ENCODE data around the gene LDLRAD4.

Gene LDLRAD4

GRCh38 chr18:13379062-13379865 lies 160.7 kb downstream of the LDLRAD4 start:
- no peak overlapping the region for H3K4me3 ChIP-seq (replicated peaks in 1 of 2; ENCODE audit: low read depth in 2 of 2, low read length in 2 of 2)
- TF ChIP-seq CTCF (IDR thresholded peaks at IDR 0.05; ENCODE audit: low read depth, low read length), result no peak
- no peak for DNase-seq (ENCODE audit: low read depth in 2 of 2)

GRCh38 chr18:13379930-13380690 lies 161.6 kb downstream of the LDLRAD4 start:
- no peak for TF ChIP-seq CTCF (IDR thresholded peaks at IDR 0.05; ENCODE audit: low read depth, low read length)
- DNase-seq (ENCODE audit: low read depth in 2 of 2), result no peak
- no peak overlapping the region for H3K4me3 ChIP-seq (replicated peaks in 1 of 2; ENCODE audit: low read depth in 2 of 2, low read length in 2 of 2)

DNA sequence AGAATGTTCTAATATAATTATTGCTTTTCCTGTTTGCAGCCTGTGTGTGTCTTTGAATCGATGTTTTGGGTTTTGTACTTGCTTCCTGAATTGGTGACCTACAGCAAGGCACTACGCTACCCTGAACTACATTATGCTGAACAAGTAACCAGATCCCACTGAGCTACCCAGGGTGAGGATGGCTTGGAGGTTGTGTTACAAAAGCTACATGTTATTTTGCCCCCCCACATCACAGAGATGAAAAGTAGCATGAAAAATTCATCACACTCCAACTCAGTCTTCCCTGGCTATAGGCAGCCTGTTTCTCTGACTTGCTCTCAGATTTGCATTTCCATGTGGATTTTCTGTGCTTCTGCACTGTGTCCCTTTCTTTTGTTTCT lies 162.1 kb downstream of the LDLRAD4 start:
- no peak for DNase-seq (ENCODE audit: low read depth in 2 of 2)
- H3K4me3 ChIP-seq (replicated peaks in 1 of 2; ENCODE audit: low read depth in 2 of 2, low read length in 2 of 2), result no peak overlapping the region
- no peak for TF ChIP-seq CTCF (IDR thresholded peaks at IDR 0.05; ENCODE audit: low read depth, low read length)

- TF ChIP-seq CTCF (IDR thresholded peaks at IDR 0.05; ENCODE audit: low read depth, low read length), result no peak
- DNase-seq (ENCODE audit: low read depth in 2 of 2), result peak in 1 of 2 donors; percentile 3
- H3K4me3 ChIP-seq (replicated peaks in 1 of 2; ENCODE audit: low read depth in 2 of 2, low read length in 2 of 2), result no peak overlapping the region
Measured at GRCh38 chr18:13381331-13381730, 162.8 kb downstream of the LDLRAD4 start.

DNA sequence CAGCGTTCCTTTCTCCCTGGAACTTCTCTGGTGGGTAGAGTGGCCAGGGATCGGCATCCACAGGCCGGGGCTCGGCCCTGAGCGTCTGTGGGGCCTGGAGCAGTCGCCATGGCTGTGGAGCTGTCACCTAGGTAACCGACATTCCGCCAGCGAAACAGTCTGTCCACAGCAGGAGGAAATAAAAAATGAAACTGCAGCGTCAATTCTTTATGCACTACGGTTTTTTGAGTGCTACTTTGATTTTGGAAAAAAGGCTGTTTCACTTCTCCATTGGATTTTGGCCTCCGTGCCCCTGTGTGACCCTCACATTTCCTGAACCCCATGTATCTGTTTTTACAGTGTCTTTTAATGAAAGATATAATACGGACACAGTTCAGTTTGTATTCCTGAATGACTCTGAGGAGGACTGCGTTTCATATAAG lies 163.4 kb downstream of the LDLRAD4 start:
- TF ChIP-seq CTCF (IDR thresholded peaks at IDR 0.05; ENCODE audit: low read depth, low read length), result no peak
- H3K4me3 ChIP-seq (replicated peaks in 1 of 2; ENCODE audit: low read depth in 2 of 2, low read length in 2 of 2), result no peak overlapping the region
- DNase-seq (ENCODE audit: low read depth in 2 of 2), result peak; percentile 52 to 77

GRCh38 chr18:13382366-13382953 lies 163.9 kb downstream of the LDLRAD4 start:
- peak; percentile 64 to 78 for DNase-seq (ENCODE audit: low read depth in 2 of 2)
- no peak for TF ChIP-seq CTCF (IDR thresholded peaks at IDR 0.05; ENCODE audit: low read depth, low read length)
- no peak overlapping the region for H3K4me3 ChIP-seq (replicated peaks in 1 of 2; ENCODE audit: low read depth in 2 of 2, low read length in 2 of 2)
